ENCODE measurements around the gene STARD5. TPM values are rescaled to one million over a fixed set of nuclear protein-coding genes. Genes with fewer than 3 reads are reported as not detected.

The STARD5 gene
- total RNA-seq, 1 donor from 2014 or later: 3.1 TPM

DNA sequence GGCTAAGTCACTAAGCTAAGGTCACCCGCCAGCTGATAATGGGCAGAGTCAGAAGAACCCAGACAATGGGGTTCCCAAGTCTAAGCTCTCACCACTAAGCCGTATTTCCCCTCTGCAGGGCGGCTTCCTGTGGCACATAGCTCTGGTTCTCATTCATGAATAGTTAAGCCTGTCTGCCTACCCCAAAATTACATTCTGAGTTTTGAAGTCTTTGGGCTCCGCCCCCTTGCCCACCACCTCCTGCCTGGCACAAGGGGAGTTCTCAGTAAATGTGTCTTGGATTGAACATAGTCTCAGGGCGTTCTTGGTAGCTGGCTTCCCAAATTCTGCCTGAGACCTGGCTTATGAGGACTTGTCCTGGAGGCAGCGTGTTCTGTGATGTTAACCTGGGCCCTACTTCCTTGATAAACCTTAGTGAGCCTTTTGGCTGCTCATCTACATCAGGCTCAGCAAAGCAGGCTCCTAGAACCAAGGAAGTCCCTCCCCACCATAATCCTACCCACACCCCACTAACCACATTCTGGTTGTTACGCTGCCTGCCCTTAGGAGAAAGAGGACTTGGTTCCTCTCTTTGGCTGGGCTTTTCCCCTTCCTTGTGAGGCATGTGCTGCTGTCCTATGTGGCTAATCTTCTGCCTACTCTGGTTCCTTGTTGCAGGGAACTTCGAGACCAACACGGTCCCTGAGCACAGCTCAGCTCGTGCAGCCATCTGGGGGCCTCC, 54.9 kb downstream of the STARD5 start:
- H3K4me3 Mint-ChIP-seq (ENCODE audit: unreplicated experiment): no peak overlapping the region
- peaks cover 1% of the 10 kb centered on the region for H3K27me3 Mint-ChIP-seq (ENCODE audit: unreplicated experiment)
- no peak for DNase-seq
- H3K27ac Mint-ChIP-seq (ENCODE audit: unreplicated experiment): no peak overlapping the region
- peaks cover 10% of the 10 kb centered on the region for H3K4me1 Mint-ChIP-seq (ENCODE audit: low read depth, unreplicated experiment)
- TF ChIP-seq, protein P1, sequence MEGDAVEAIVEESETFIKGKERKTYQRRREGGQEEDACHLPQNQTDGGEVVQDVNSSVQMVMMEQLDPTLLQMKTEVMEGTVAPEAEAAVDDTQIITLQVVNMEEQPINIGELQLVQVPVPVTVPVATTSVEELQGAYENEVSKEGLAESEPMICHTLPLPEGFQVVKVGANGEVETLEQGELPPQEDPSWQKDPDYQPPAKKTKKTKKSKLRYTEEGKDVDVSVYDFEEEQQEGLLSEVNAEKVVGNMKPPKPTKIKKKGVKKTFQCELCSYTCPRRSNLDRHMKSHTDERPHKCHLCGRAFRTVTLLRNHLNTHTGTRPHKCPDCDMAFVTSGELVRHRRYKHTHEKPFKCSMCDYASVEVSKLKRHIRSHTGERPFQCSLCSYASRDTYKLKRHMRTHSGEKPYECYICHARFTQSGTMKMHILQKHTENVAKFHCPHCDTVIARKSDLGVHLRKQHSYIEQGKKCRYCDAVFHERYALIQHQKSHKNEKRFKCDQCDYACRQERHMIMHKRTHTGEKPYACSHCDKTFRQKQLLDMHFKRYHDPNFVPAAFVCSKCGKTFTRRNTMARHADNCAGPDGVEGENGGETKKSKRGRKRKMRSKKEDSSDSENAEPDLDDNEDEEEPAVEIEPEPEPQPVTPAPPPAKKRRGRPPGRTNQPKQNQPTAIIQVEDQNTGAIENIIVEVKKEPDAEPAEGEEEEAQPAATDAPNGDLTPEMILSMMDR (IDR thresholded peaks at IDR 0.05; ENCODE audit: partially characterized antibody, unreplicated experiment): no peak
- H3K9me3 Mint-ChIP-seq (ENCODE audit: unreplicated experiment): peaks cover 5% of the 10 kb centered on the region
- no peaks in the 10 kb centered on the region for H3K36me3 Mint-ChIP-seq (ENCODE audit: unreplicated experiment)

DNA sequence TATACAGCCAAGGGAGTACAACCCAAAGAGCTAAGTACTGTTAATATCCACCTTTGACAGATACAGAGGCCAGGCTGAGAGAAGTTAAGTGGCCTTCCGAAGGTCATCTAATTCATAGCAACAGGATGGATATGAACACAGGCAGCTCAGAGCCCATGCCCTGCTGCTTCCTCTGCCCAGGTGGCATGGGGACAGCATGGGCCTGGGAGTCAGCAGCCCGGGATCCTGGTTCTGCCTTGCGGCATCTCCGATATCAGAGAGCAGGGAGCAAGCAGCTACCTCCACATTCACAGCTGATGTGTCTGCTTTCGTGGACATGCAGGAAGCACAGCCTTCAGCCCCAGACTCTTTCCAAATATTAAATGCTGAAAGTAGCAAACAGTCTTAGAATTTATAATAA, 55.6 kb downstream of the STARD5 start:
- Mint-ChIP-seq H3K36me3 (ENCODE audit: unreplicated experiment) (no peaks in the 10 kb centered on the region), H3K4me3 (ENCODE audit: unreplicated experiment) (no peak overlapping the region), H3K27me3 (ENCODE audit: unreplicated experiment) (peaks cover 1% of the 10 kb centered on the region), H3K4me1 (ENCODE audit: low read depth, unreplicated experiment) (peaks cover 13% of the 10 kb centered on the region), H3K9me3 (ENCODE audit: unreplicated experiment) (peaks cover 5% of the 10 kb centered on the region), H3K27ac (ENCODE audit: unreplicated experiment) (no peak overlapping the region)
- TF ChIP-seq, protein P1 (IDR thresholded peaks at IDR 0.05; ENCODE audit: partially characterized antibody, unreplicated experiment): no peak
- DNase-seq: no peak

DNA sequence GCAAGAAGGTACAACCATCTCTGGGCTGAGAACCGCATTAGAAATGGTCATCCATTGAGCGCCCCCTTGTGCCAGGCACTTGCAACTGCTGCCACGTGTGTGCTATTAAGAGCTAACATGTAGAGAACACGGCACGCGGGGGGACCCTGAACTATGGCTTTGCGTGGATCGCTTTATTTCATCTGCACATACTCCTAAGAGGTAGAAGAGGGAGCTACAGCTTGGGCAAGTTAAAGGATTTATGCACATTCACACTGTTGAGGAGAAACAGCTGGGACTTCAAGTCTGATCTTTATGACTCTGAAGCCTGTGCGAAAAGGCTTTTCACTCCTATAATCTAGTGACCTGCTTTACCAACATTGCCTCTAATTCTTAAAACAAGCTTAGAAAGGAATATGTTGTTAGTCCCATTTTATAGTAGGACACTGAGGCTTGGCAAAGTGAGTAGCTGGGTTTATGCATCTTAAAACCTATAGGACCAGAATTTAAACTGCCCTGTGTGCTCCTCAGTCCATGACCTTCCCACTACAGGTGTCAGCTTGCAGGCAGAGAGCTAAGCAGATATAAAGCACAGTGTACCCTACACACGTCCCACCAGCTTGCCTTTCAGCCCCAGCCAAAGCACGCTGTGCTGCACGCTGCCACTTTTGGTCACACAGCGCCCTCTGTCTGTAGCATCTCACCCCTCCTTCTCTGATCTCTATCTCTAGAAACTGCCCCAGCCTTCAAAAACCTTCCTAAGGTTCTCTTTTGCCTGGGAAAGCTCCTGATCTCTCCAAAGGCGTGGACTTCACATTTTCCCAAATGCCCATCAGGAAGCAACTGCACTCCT, 57.8 kb downstream of the STARD5 start:
- Mint-ChIP-seq H3K36me3 (ENCODE audit: unreplicated experiment) (no peaks in the 10 kb centered on the region), H3K4me1 (ENCODE audit: low read depth, unreplicated experiment) (peaks cover 13% of the 10 kb centered on the region), H3K9me3 (ENCODE audit: unreplicated experiment) (peaks cover under 1% of the 10 kb centered on the region), H3K27me3 (ENCODE audit: unreplicated experiment) (peaks cover 1% of the 10 kb centered on the region), H3K27ac (ENCODE audit: unreplicated experiment) (no peak overlapping the region), H3K4me3 (ENCODE audit: unreplicated experiment) (peak overlapping the region; percentile 21)
- TF ChIP-seq, protein P1 (IDR thresholded peaks at IDR 0.05; ENCODE audit: partially characterized antibody, unreplicated experiment): peak; percentile 81
- DNase-seq: peak; percentile 90

DNA sequence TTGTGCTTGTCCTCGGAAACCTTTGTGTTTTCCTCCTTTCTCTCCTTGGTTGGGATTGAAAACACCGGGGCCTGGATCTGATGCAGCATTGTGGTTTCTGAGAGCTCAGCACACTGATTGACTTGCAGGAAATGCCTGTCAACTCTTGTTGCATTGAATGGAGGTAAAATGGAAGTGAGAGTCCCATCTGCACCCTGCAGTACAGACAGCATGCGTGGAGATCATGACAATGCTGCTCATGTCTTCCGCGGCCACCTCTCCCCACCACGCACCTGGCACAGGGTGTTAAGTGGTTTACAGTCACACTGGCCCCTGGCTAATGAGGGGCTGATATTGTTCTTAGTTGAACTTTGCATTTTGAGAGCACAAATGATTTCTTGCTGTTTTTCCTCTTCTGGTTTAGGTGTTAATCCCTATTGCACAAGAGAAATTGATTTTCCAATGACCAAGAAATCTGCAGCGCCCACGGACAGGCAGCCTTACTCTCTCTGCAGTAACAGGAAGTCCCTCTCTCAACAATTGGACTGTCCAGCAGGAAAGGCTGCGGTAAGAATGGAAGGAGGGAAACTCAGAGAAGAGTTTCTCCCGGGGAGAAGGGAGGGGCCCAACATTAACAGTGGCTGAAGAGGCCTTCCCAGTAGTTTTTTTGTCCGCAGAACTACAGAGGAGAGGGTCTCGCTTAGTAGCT, 58.5 kb downstream of the STARD5 start:
- TF ChIP-seq, protein P1 (IDR thresholded peaks at IDR 0.05; ENCODE audit: partially characterized antibody, unreplicated experiment): no peak
- DNase-seq: no peak
- Mint-ChIP-seq H3K27me3 (ENCODE audit: unreplicated experiment) (peaks cover 1% of the 10 kb centered on the region), H3K4me1 (ENCODE audit: low read depth, unreplicated experiment) (peaks cover 13% of the 10 kb centered on the region), H3K4me3 (ENCODE audit: unreplicated experiment) (no peak overlapping the region), H3K27ac (ENCODE audit: unreplicated experiment) (no peak overlapping the region), H3K36me3 (ENCODE audit: unreplicated experiment) (no peaks in the 10 kb centered on the region), H3K9me3 (ENCODE audit: unreplicated experiment) (no peaks in the 10 kb centered on the region)

Data from glutamatergic neuron (in vitro differentiated cells).